HG03558 (cell line): ENCODE data around the gene MAPK8IP3.
A peak's percentile ranks its signal among the peaks of the same experiment; 100 is the strongest.

Source experiments
- ATAC-seq: cut with Tn5 transposase; IDR thresholded peaks from one replicate; pipeline ENCODE4 v1.9.1; 2021; ENCODE audit warnings: moderate number of reproducible peaks; ENCODE audit not compliant: unreplicated experiment; ENCODE audit errors: extremely low read depth

MAPK8IP3 gene

DNA sequence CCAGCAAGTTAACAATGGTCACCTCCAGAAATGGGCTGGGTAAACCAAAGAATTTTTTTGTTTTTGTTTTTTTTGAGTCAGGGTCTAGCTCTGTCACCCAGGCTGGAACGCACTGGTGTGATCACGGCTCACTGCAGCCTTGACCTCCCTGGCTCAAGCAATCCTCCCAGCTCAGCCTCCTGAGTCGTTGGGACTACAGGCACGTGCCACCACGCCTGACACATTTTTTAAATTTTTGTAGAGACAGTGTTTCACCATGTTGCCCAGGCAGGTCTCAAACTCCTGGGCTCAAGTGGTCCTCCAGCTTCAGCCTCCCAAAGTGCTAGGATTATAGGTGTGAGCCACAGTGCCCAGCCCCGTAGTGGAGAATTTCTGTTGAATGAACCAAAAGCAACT is 74.7 kb downstream of the MAPK8IP3 start:
- no peak for ATAC-seq

DNA sequence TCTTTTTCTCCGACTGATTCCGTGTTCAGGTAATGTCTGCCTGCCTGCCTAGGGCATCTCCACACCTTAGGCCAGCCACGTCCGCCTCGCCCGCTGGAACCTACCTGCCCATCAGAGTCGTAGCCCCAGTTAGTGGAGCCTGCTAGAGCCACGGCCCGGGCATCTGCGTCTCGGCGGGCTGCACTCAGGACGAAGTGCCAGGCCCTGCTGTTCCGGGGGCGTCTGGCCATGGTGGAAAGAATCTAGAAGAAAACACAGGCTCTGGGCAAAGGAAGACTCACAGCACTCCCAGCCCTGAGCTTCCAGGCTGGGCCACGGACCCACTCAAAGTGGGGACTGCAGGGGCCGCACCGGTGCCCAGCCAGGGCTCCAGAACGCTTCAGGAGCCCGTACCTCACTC is 75.3 kb downstream of the MAPK8IP3 start:
- no peak for ATAC-seq

DNA sequence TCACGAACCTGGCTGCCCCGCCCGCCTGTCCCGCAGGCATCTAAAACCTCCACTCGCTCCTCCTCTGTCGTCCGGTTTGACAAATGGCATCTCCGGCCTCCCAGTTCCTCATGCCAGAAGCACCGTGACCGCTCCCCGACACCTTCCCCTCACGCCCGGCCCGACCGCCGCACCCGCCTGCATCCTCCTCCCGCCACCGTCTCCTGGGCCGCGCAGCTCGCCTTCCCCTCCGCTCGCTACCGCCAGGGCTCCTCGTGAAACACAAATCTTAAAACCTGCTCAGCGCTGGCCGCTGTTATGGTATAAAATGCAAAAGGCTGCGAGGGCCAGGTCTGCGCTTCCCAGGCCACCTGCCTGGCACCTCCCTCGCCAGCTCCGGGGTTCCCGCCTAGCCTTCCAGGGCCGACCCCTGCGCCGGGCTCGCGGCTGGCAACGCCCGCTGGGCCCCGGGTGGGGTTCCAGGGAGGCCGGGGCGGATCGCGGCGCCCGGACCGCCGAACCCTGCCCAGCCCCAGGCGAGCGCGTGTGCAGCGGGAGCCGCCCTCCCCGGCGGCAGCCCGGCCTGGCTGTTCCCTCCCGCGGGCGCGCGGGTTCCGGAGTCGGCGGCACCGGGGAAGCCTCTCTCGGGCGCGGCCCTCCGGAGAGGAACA is 75.9 kb downstream of the MAPK8IP3 start:
- no peak for ATAC-seq

DNA sequence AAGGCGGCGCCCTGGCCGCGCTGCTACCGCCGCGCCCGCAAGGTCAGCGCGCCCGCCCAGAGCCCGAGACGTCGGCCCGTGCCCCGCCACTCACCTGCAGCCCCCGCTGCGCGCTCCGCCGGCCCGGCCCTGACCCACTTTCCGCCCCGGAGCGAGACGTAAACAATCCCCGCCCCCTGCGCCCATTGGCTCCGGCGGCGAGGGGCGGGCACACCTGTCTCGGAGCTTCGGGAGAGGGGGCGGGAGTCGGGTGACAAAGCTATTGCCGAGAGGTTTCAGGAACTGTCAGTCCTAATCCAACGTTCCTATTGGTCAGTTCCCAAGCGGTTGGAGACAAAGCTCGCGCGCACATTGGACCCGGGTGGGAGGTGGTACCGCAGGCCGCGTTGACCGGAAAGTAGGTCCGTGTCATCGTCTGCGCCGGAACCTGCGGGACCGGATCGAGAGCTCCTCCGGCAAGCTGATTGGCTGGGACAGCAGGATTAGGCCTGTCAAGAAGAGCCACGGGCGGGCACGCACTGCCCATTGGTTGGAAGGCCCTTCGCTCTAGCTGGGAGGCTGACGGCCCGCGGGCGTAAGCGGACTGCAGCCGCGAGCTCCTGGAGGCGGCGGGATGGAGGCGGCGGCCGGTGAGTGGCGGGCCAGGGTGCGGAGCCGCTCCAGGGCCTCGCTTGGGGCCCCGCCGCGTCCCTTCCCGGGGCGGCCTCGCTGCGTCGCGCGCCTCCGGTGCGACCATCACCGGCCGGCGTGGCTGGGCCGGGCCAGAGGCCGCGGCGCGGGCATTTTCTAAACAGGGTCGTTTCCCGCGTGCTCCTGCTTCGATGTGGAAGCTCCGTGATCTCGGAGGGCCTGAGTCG is 76.6 kb downstream of the MAPK8IP3 start, which contains the start of the genes NUBP2 and SPSB3:
Gene NUBP2, plus strand, starts transcription at position 553 of the 857 bp plus-strand sequence. Its CDS starts 61 bp downstream, at position 614.
Gene SPSB3, minus strand, starts transcription at position 164 of the 857 bp plus-strand sequence. CDS start 1,088 bp downstream, outside the sequence.
- ATAC-seq = peak; percentile 69

DNA sequence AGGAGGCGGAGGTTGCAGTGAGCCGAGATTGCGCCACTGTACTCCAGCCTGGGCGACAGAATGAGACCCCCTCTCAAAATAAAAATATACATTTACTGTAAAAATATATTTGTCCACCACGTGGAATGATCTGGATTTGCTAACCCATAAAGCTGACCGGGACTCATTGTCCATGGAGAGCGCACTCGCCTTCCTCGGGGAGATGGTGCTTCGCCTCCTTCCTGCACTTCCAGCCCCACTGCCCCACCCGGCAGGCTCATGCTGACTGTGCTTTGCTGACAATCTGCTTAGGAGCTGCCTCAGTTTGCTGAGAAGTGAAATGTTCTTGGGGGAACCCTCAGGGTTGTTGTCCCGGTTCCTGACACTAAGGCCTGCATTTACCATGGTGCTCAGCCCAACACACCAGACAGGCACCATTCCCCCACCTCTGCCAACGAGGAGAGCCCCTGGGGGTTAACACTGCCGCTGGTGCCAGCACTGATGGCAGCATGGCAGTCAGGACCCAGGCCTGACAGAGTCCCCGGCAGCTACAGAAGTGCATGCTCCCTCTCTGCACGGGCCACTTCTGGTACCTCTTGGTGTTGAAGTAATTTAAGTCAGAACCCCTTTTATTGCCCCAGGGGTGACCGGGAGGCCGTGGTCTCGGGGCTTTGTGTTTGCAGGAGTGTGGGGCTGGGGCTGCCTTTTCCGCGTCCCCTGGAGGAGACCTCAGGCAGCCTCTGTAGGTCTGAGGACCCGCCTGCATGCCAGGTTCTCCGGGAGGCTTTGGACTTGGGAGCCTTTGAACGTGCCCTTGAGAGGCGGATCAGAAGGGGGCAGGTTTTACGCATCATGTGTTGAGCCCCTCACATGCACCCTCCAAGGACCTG is 79.2 kb downstream of the MAPK8IP3 start:
- no peak for ATAC-seq

DNA sequence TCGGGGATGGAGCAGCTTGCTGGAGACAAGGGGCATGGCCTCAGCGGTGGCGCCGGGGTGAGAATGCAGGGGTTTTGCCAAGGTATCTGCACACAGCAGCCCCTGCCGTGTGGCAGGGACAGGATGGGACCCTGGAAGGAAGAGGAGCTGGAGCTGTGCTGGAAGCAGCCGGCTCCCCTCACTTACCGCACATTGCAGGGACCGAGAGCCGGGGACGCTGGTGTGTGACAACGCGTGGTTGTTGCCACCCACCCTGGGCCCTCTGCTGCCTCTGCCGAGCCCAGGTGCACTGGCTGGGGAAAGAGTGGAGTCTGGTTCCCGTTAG is 79.8 kb downstream of the MAPK8IP3 start:
- ATAC-seq = no peak

DNA sequence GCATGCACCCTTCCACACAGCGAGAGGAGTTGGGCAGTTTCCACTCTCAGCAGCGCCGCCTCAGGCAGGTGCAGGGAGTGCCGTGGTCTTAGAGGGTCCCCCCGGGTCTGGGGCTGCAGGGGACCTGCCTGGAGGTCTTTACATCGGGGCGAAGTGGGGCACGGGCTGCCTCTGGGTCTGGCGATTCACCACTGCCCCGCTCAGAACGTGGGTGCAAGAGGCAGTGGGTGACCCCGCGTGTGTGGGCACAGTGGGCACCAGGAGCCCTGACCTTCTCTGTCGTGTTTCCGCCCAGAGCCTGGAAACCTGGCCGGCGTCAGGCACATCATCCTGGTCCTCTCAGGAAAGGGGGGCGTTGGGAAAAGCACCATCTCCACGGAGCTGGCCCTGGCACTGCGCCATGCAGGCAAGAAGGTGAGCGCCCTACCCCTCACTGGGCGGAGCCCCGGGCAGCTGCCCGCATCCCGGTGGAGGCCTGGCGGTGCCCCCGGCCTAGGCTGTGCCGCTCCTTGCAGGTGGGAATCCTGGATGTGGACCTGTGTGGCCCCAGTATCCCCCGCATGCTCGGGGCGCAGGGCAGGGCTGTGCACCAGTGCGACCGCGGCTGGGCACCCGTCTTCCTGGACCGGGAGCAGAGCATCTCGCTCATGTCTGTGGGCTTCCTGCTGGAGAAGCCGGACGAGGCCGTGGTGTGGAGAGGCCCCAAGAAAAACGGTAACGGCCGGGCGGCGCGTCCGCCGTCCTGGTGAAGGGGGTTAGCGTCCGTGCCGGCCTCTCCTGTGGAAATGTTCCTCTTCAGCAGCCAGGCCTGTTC is 80.5 kb downstream of the MAPK8IP3 start:
- no peak for ATAC-seq

DNA sequence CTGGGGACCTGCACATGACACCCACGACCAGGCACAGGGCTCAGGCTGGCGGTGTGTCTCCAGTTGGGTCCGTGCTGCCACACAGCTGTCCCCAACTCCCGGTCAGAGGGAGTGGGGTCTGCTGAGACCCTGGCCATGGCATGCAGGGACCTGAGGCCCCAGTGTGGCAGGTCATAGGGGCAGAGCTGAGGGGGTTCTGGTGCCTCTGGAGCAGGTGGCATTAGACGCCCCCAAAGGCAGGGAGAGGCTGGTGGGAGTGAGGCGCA is 81.0 kb downstream of the MAPK8IP3 start:
- ATAC-seq = no peak

DNA sequence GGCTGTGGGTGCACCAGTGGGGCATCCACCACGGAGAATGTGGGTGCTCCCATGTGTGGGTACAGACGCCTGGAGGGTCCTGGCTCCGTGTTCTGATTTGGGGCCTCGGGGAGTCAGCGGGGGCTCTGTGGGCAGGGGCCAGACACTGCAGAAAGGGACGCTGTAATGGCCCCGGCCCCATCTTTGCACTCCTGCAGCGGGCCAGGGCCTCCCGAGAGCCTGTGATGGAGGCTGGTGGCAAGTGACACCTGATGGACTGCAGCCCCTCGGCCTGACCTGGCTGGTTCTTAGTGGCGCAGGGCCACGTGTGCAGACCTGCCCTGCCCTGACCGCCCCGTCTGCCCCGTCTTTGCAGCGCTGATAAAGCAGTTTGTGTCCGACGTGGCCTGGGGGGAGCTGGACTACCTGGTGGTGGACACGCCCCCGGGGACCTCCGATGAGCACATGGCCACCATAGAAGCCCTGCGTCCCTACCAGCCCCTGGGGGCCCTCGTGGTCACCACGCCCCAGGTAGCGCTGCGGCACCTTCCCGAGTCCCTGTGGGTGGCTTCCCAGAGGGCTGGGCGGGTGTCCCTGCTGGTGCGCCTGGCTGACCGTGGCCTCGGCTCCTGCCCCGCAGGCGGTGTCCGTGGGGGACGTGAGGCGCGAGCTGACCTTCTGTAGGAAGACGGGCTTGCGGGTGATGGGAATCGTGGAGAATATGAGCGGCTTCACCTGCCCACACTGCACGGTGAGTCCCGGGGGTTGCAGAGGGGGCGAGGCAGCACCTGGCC is 81.5 kb downstream of the MAPK8IP3 start:
- ATAC-seq = no peak

DNA sequence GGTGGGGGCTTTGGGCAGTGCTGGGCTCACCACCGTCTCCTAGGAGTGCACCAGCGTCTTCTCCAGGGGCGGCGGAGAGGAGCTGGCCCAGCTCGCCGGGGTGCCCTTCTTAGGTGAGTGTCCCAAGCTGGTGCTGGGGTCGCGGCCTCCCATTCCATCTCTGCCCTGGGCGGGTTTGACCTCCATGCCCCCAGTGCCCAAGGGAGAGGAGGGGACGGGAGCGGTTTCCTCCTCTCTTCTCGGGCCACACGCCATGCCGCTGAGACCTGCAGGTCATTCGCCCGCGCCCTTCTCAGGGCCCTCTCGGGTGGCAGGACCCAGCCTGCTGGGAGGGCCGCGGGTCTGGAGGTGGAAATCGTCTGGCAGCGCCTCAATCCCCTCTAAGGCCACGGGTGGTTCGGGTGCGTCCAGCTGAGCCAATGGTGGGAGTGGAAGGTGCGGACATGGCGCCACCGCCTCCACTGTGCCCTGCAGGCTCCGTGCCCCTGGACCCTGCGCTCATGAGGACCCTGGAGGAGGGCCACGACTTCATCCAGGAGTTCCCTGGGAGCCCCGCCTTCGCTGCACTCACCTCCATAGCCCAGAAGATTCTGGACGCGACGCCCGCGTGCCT is 82.2 kb downstream of the MAPK8IP3 start:
- no peak for ATAC-seq

DNA sequence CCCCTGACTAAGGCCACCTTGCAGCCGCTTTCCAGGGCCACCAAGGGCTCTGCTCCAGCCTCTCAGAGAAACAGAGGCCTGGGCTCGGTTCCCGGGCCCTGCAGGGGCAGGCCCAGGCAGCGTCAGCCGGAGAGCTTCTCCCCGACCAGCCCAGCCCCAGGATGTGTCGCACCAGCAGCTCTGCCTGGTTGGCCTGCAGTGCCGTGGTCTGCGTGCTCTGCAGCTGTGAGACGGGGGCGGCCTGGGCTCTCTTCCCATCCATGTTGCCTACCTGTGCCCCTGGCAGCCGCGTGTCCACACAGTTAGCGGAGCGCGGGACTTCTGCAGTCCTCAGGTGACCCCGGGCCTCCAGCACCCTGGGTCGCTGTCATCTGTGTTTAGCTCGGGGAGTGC is 82.7 kb downstream of the MAPK8IP3 start:
- ATAC-seq = no peak

DNA sequence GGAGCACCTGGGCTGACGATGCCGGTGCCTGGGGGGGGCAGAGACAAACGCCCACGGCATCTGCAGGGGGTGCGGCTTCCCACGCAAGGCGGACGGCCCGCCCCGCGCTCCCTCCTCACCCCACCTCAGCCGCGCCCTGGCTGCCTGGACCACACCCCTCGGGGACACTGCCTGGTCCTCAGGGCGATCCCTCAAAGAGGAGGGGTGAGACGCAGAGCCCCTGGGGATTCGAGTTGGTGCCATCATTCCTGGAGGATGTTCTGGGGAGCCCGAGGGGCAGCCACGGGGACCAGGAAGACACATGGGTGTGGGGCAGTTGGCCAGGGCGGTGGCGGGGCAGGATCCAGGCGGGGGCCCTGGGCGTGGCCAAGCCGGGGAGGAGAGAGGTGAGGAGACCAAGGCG is 83.6 kb downstream of the MAPK8IP3 start:
- no peak for ATAC-seq

DNA sequence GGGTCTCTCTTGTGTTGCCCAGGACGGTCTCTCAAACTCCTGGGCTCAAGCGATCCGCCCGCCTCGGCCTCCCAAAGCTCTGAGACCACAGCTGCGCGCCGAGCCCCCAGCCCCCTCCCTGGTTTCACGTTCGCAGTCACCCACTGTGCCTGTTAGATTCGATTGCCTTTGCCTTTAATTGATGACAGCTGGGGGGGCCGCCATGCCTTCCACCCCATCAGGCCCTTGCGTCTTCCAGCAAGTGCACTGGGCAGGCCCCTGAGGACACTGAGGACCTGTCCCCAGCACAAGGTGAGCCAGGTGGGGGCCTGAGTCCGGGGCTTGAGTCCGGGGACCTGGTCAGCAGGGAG is 84.2 kb downstream of the MAPK8IP3 start:
- ATAC-seq = no peak

DNA sequence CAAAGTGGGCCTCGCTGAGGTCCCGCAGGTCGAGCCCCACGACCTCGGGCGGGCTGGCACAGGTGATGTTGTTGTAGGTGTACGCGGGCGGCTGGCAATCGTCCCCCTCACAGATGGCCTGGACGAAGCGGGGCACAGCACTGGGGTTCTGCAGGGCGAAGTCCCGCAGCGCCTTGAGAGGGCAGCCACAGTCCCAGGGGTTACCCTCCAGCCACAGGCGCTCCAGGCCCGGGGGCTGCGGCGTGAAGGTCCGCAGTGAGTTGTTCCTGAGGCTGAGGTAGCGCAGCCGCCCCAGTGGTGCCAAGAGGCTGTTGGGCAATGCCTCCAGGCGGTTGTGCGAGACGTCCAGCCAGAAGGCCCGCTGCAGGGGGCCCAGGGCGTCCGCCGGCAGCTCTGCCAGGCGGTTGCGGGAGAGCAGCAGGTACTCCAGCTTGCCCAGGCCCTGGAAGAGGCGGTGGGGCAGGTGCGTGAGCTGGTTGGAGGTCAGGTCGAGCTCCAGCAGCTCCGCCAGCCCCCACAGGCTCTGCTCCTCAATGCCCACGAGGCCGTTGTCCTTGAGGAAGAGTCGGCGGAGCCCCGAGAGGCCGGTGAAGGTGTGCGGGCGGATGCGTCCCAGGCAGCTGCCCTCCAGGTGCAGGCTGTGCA is 84.7 kb downstream of the MAPK8IP3 start:
- no peak for ATAC-seq

DNA sequence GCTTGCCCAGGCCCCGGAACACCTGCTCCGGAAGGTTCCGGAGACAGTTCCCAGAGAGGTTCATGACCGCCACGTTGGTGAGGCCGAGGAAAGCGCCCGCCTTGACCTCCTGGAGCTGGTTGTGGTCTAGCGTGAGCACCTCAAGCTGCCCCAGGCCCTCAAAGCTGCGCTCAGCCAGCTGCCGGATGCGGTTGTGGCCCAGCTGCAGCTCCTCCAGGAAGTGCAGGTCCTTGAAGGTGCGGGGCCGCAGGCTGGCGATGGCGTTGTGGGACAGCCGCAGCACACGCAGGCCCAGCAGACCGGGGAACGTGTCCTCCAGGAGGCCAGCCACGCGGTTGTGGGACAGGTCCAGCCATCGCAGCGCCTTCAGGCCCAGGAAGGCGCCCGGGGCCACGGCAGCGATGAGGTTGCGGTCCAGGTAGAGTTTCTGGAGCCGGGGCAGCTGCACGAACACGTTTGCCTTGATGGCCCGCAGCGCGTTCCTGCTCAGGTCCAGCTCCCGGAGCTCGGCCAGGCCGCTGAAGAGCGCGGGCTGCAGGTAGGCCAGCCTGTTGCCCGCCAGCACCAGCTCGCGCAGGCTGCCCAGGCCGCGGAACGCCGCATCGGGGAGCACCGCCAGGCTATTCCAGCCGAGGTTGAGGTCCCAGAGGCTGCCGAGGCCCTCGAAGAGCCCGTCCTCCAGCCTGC is 85.4 kb downstream of the MAPK8IP3 start:
- ATAC-seq = no peak

DNA sequence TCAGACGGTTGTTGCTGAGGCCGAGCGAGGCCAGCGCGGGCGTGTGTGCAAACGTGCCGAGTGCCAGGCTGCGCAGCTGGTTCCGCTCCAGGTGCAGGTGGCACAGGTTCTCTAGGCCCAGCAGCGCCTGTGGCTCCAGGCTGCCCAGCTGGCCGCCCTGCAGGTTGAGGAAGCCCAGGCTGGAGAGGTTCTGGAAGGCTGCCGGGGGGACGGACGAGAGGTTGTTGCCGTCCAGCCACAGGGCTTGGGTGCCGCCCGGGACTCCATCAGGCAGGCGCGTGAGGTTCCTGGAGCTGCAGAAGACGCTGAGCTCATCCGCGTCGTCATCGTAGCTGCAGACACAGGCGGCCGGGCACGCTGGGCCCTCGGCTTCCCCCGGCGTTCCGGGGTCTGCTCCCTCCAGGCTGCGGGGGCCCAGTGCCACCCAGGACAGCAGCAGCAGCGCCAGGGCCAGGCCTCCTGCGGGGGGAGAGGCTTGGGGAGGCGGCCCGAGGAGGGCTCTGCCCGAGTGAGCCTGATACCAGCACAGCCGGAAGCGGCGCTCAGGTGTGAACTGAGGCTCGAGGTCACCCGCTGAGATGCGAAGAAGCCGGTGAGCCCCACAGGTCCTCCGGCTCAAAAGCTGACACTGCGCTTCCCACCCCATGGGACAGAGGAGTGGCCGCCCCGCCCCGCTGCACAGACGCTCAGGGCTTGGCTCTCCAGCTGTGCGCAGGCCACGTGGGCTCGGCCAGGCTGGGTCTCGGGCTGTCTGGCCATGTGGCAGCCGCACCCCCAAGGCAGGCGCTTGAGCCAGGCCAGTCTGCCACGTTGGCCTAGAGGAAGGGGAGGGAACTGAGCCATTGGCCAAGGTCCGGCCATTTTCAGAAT is 86.2 kb downstream of the MAPK8IP3 start:
- ATAC-seq = no peak
